ENCODE measurements around the gene CROCC2.

CROCC2 gene

DNA sequence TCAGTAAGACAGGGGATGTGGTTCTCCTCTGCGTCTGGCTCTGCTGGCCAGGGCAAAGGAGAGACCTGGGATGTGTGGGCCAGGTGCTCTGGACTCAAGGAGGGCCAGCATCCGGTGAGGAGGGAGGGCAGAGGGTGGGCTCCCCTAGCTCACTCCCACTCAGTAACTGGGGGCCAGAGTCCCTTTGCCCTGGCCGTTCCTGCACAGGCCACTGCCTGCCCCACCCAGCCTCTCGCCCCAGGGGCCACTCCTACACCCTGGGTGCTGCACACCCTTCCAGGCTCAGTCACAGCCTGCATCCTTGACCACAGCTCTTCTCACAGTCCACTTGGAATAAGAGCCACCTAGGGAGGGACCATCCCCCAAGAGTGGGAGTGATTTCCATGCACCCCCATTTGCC lies 133.3 kb downstream of the CROCC2 start:
- Mint-ChIP-seq H3K9me3 (peaks cover 7% of the 10 kb centered on the region), H3K4me1 (peaks cover 10% of the 10 kb centered on the region), H3K27me3 (ENCODE audit: low read depth, poor library complexity) (peaks cover 96% of the 10 kb centered on the region), H3K27ac (no peak overlapping the region), H3K4me3 (no peak overlapping the region), H3K36me3 (ENCODE audit: low read depth) (no peaks in the 10 kb centered on the region)
- DNase-seq = no peak
- TF ChIP-seq, protein P1, sequence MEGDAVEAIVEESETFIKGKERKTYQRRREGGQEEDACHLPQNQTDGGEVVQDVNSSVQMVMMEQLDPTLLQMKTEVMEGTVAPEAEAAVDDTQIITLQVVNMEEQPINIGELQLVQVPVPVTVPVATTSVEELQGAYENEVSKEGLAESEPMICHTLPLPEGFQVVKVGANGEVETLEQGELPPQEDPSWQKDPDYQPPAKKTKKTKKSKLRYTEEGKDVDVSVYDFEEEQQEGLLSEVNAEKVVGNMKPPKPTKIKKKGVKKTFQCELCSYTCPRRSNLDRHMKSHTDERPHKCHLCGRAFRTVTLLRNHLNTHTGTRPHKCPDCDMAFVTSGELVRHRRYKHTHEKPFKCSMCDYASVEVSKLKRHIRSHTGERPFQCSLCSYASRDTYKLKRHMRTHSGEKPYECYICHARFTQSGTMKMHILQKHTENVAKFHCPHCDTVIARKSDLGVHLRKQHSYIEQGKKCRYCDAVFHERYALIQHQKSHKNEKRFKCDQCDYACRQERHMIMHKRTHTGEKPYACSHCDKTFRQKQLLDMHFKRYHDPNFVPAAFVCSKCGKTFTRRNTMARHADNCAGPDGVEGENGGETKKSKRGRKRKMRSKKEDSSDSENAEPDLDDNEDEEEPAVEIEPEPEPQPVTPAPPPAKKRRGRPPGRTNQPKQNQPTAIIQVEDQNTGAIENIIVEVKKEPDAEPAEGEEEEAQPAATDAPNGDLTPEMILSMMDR (IDR thresholded peaks at IDR 0.05) = no peak

DNA sequence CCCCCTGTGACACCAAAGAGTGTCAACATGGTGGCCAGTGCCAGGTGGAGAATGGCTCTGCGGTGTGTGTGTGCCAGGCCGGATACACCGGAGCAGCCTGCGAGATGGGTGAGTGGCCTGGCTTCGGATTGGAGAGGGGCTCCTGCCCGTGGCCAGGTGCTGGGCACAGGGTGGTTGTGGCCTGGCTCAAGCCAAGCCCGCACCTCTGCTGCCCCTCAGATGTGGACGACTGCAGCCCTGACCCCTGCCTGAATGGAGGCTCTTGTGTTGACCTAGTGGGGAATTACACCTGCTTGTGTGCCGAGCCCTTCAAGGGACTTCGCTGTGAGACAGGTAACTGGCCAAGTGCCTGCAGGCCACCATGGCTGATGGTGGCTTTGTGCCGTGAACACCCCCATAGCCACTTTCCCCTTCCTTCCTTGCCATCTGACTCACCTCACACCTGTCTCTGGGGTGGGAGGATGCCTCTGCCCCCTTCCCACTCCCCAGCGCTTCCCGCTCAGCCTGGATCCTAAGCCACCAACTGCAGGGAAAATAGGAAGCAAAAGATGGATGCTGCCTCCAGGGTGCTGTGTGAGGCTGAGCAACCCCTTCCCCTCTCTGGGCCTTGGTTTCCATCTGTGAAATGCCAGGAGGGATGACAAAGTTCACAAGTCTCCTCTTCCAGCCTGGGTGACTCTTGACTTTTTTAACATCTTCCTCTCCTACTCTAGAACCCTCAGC lies 134.1 kb downstream of the CROCC2 start:
- Mint-ChIP-seq H3K27ac (no peak overlapping the region), H3K36me3 (ENCODE audit: low read depth) (no peaks in the 10 kb centered on the region), H3K9me3 (peaks cover 11% of the 10 kb centered on the region), H3K4me1 (peaks cover 10% of the 10 kb centered on the region), H3K27me3 (ENCODE audit: low read depth, poor library complexity) (peaks cover 96% of the 10 kb centered on the region), H3K4me3 (no peak overlapping the region)
- TF ChIP-seq, protein P1 (IDR thresholded peaks at IDR 0.05) = no peak
- DNase-seq = no peak

DNA sequence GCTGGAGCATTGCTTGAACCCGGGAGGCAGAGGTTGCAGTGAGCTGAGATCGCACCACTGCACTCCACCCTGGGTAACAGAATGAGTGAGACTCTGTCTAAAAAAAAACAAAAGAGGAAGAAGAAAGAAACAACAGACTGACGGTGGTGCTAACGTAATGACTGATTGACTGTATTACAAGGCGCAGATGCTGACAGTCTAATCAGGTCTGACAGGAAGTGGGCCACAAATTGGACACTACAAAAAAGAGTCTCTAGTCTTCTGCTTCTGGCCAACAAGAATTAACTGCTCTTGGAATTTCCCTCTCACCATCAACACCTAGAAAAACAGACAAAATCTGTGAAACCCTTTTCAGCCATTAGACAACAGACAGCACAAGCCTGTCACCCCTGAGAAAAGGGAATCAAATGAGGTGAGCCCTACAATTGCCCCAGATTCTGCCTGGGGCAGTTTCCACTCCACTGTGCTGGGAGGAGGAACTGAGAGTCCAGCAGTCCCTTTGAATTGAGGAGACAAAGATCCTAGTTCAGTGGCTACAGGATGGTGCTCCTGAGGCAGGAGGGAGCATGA lies 135.5 kb downstream of the CROCC2 start:
- H3K27me3 Mint-ChIP-seq (ENCODE audit: low read depth, poor library complexity) = peaks cover 97% of the 10 kb centered on the region
- no peak overlapping the region for H3K27ac Mint-ChIP-seq

More for the DNA sequence above, 135.5 kb downstream of the CROCC2 start:
- Mint-ChIP-seq H3K4me3 (no peak overlapping the region), H3K36me3 (ENCODE audit: low read depth) (no peaks in the 10 kb centered on the region), H3K9me3 (peaks cover 24% of the 10 kb centered on the region), H3K4me1 (peaks cover 6% of the 10 kb centered on the region)
- TF ChIP-seq, protein P1 (IDR thresholded peaks at IDR 0.05) = no peak
- no peak for DNase-seq
